ENCODE measurements around the gene TCEANC2.

DNA sequence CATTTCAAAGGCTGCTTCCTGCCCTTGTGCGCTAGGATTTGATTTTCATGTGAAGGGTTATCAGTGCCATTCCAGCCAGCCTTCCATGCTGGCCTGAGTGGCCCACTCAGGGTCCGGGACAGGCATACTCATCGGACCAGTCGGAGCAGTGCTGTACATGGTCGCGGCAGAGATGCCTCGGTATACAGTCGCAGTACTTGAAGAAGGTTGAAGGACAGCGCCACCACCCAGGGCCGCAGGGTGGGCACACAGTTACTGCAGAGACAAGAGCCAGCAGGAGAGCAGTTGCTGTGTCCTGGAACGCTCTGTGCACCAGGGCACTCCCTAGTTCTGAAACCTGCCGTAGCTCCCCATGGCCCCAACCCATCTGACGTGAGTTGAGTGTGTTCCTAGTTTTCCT lies 44.5 kb upstream of the TCEANC2 start:
- TF ChIP-seq POLR2AphosphoS5 (IDR thresholded peaks at IDR 0.05; ENCODE audit: low read depth, low read length), result no peak
- TF ChIP-seq, protein P1, sequence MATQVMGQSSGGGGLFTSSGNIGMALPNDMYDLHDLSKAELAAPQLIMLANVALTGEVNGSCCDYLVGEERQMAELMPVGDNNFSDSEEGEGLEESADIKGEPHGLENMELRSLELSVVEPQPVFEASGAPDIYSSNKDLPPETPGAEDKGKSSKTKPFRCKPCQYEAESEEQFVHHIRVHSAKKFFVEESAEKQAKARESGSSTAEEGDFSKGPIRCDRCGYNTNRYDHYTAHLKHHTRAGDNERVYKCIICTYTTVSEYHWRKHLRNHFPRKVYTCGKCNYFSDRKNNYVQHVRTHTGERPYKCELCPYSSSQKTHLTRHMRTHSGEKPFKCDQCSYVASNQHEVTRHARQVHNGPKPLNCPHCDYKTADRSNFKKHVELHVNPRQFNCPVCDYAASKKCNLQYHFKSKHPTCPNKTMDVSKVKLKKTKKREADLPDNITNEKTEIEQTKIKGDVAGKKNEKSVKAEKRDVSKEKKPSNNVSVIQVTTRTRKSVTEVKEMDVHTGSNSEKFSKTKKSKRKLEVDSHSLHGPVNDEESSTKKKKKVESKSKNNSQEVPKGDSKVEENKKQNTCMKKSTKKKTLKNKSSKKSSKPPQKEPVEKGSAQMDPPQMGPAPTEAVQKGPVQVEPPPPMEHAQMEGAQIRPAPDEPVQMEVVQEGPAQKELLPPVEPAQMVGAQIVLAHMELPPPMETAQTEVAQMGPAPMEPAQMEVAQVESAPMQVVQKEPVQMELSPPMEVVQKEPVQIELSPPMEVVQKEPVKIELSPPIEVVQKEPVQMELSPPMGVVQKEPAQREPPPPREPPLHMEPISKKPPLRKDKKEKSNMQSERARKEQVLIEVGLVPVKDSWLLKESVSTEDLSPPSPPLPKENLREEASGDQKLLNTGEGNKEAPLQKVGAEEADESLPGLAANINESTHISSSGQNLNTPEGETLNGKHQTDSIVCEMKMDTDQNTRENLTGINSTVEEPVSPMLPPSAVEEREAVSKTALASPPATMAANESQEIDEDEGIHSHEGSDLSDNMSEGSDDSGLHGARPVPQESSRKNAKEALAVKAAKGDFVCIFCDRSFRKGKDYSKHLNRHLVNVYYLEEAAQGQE (IDR thresholded peaks at IDR 0.05; ENCODE audit: insufficient read depth in 1 of 2, low read depth in 2 of 2, low read length in 2 of 2), result no peak
- TF ChIP-seq TAF1 (IDR thresholded peaks at IDR 0.05; ENCODE audit: borderline replicate concordance, insufficient read depth, low read length), result no peak
- TF ChIP-seq SIN3A (IDR thresholded peaks at IDR 0.05; ENCODE audit: borderline replicate concordance, insufficient read depth, low read length), result no peak
